ENCODE data around the gene RIMBP2. TPM values are rescaled to one million over a fixed set of nuclear protein-coding genes. Genes with fewer than 3 reads are reported as not detected.

RIMBP2 gene
- total and polyA plus RNA-seq, 9 of the 15 experiments (the other 6 are each of a cell fraction or from before 2014, with no cell fraction given), result not detected

- Histone ChIP-seq H3K27ac (ENCODE audit: extremely low read depth, low read depth, low read length) (no peak overlapping the region), H4K20me1 (replicated peaks; ENCODE audit: control insufficient read depth, insufficient read depth, low read length) (0 out of 2 replicates have a peak, but pooled peaks cover 4% of the 10 kb centered on the region), H3K9me3 (replicated peaks; ENCODE audit: control insufficient read depth, insufficient read depth, low read depth, low read length) (peaks cover 19% of the 10 kb centered on the region), H3K36me3 (ENCODE audit: control insufficient read depth, insufficient read depth, low read length) (no peaks in the 10 kb centered on the region), H3K79me2 (ENCODE audit: control insufficient read depth, insufficient read depth, low read length) (no peaks in the 10 kb centered on the region), H3K4me1 (replicated peaks in 1 of 2; ENCODE audit: control insufficient read depth in 2 of 2, insufficient read depth in 2 of 2, low read length in 2 of 2) (peaks cover 0 to 7% of the 10 kb centered on the region in 2 experiments; a peak in 1 of 5 replicates), H3K4me3 (no peak overlapping the region), H3K9ac (ENCODE audit: insufficient read depth in 1 of 2, low read depth in 2 of 2, low read length in 2 of 2) (no peak overlapping the region), H3K9me1 (ENCODE audit: control insufficient read depth, insufficient read depth, low read length) (no peaks in the 10 kb centered on the region), H3K27me3 (ENCODE audit: control insufficient read depth in 2 of 2, insufficient read depth in 2 of 2, low read length in 2 of 2) (peaks cover 17 to 42% of the 10 kb centered on the region in 2 experiments; a peak in 4 of 5 replicates), H3K4me2 (ENCODE audit: insufficient read depth, low read length) (no peak overlapping the region), H2AFZ (ENCODE audit: low read depth, low read length) (no peak overlapping the region)
- ATAC-seq, result no peak
- in situ Hi-C loops (cut with MboI) (no loop called here), intact Hi-C loops (cut with micrococcal nuclease) (loop anchor here (10.0 kb wide), 3 partner anchors 150 to 1070 kb away; no protein-coding TSS in a partner anchor)
- ChIA-PET POLR2A (no interaction called here), CTCF (ENCODE audit: low intra/inter-chr PET ratio) (no interaction called here)
- BruUV-seq (replicated peaks), result no TSS peak
- WGBS (ENCODE audit: insufficient coverage, low coverage, missing lambda C conversion rate), result 3% methylated on average over 8 of the region's 8 CpGs
- DNase-seq (ENCODE audit: extremely low read depth in 1 of 4, low spot score in 3 of 4), result peak in 3 of 4 experiments; percentile 9 to 31 (median 27)
- peak; percentile 79 for FAIRE-seq
- TF ChIP-seq NR0B1 (IDR thresholded peaks at IDR 0.05; ENCODE audit: partially characterized antibody) (no peak), PYGO2 (tag; IDR thresholded peaks at IDR 0.05) (peak; percentile 57; the same call in 1 of the 2 replicates), ZKSCAN1 (IDR thresholded peaks at IDR 0.05; ENCODE audit: low read depth, low read length) (no peak), GABPB1 (CRISPR knock-in tag; IDR thresholded peaks at IDR 0.05) (peak; percentile 24; the same call in 1 of the 2 replicates), EGR1 (conservative IDR thresholded peaks at IDR 0.05) (no peak), ZBTB2 (IDR thresholded peaks at IDR 0.05) (no peak; the same call in 1 of the 2 replicates), ZNF316 (IDR thresholded peaks at IDR 0.05) (no peak), HMG20A (CRISPR knock-in tag; conservative IDR thresholded peaks at IDR 0.05) (no peak), CSDE1 (IDR thresholded peaks at IDR 0.05) (peak in 1 of 2 experiments; percentile 79; a peak in 2 of 4 replicates), YY1 (IDR thresholded peaks at IDR 0.05; ENCODE audit: borderline replicate concordance in 1 of 3, control insufficient read depth in 1 of 3, extremely low read depth in 1 of 3, insufficient read depth in 3 of 3, insufficient read length in 1 of 3, insufficient replicate concordance in 2 of 3, low read depth in 1 of 3, low read length in 2 of 3) (no peak), GATAD2B (IDR thresholded peaks at IDR 0.05; ENCODE audit: borderline replicate concordance) (no peak), CBX2 (IDR thresholded peaks at IDR 0.05; ENCODE audit: insufficient read depth, low read length, poor library complexity, severe bottlenecking) (no peak), ZBTB26 (CRISPR knock-in tag; IDR thresholded peaks at IDR 0.05) (no peak), PHF8 (IDR thresholded peaks at IDR 0.05; ENCODE audit: borderline replicate concordance, low read length) (no peak), JUNB (CRISPR knock-in tag; conservative IDR thresholded peaks at IDR 0.05) (peak; percentile 97), ZBTB43 (CRISPR knock-in tag; IDR thresholded peaks at IDR 0.05) (peak; percentile 76), ZSCAN29 (IDR thresholded peaks at IDR 0.05) (no peak), MAFF (IDR thresholded peaks at IDR 0.05; ENCODE audit: low read length) (no peak)
Observed at GRCh38 chr12:130765186-130765659, 49.1 kb upstream of the RIMBP2 start.

All from K562 (cell line).